AG04449 (cell line): ENCODE data around the gene C6orf118.

ENCODE experiments used
- CTCF ChIA-PET: fragments of 350-600 bp; formaldehyde crosslinking; extraction: SDS; loops from one replicate; lab custom pipeline; 2021; ENCODE audit warnings: antibody characterized with exemption; lab: Yijun Ruan, JAX
- POLR2A ChIA-PET: fragments of 400-600, 350-600 bp; formaldehyde crosslinking; extraction: SDS; loops from one replicate; lab custom pipeline; 2020; ENCODE audit warnings: antibody characterized with exemption, inconsistent platforms; lab: Yijun Ruan, JAX
- DNase-seq: peaks from one replicate; pipeline ENCODE4 v3.0.0-alpha.2; 2010; ENCODE audit warnings: low read depth, low spot score
- H3K4me3 ChIP-seq: 2 replicates; pipeline ENCODE4 v1.5.1; 2011; ENCODE audit warnings: low read depth, mild to moderate bottlenecking, control low read depth, low read length
- CTCF ChIP-seq: IDR thresholded peaks from one replicate; pipeline ENCODE4 v1.5.1; 2011; ENCODE audit warnings: mild to moderate bottlenecking, moderate library complexity, low read length, control low read depth, inconsistent platforms; ENCODE audit not compliant: insufficient read depth; ENCODE audit errors: missing control alignments

C6orf118 gene

DNA sequence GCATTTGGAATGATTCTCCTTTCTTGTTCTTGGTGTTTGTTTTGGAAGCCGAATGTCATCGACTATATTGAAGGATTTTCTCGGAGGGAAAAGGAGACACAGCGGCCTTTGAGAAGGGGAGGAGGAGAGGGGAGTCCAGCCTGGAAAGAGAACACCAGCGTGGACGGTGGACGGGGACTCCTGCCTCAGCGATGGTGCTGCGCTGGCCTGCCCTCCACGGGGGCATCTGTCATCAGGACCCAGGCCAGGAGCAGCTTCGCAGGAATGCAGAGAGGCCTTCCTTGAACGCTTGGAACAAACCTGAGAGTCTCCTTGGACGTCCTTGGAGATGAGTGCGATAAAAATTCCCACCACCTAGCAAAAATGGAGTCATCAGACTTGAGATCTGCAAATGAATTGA, 8.3 kb upstream of the C6orf118 start:
- ChIA-PET CTCF (no interaction called here), POLR2A (no interaction called here)
- TF ChIP-seq CTCF: no peak
- no peak overlapping the region for H3K4me3 ChIP-seq
- no peak for DNase-seq

DNA sequence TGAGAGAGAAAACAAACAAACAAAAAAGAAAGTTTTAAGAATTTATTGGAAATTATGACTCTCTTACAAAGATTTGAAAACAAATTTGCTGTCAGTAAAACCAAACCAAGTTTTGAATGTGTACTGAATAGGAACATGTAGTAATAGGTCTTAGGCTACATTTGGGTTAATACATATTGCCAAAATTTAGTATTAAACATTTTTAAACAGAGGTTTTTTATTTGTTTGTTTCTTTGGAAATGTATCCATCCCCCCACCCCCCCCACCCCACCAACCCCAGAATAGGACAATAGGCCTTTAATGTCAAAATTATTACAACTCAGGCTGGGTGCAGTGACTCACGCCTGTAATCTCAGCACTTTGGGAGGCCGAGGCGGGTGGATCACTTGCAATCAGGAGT, 2.5 kb downstream of the C6orf118 start:
- CTCF ChIA-PET: no interaction called here
- H3K4me3 ChIP-seq: no peak overlapping the region
- DNase-seq: no peak
- no peak for TF ChIP-seq CTCF
- POLR2A ChIA-PET: no interaction called here

DNA sequence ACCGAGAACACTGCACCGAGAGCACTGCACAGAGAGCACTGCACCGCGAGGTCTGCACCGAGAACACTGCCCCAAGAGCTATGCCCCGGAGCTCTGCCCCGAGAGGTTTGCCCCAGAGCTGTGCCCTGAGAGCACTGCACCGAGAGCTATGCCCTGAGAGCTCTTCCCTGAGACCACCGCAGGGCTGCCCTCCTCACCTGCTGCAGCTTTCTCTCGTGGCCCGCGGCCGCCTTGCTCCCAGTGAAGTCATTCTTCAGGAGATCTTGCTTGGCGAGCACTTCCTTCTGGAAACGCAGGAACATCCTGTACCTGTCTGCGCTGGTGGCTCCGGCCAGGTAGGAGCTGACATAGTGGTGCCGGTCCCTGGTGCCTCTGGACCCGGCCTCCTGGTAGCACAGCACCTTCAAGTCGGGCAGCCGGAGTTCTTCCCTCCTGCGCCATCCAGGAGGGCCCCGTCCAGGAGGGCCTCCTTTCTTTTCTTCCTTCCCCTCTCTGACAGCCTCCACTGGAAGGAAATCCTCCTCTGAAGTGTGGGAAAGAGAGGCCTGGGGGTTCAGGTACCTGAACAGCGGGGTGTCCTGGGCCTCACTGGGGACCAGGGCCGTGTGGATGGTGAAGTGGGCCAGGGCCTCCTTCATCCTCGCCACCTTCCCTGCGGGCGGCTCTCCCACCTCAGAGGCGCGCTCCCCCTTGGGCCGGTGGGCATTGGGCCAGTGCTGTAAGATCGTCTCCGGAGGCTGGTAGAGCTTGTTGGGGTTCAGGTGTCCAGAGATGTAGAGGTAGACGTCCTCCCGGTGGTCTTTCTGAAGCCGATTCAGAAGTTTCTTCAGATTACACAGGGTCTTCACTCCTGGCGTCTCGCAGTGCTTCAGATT, 7.8 kb downstream of the C6orf118 start:
- ChIA-PET POLR2A (no interaction called here), CTCF (no interaction called here)
- no peak overlapping the region for H3K4me3 ChIP-seq
- no peak for TF ChIP-seq CTCF
- DNase-seq: no peak

GRCh38 chr6:165300422-165300936, 8.9 kb downstream of the C6orf118 start:
- CTCF ChIA-PET: no interaction called here
- TF ChIP-seq CTCF: no peak
- H3K4me3 ChIP-seq: no peak overlapping the region
- POLR2A ChIA-PET: no interaction called here
- DNase-seq: no peak

DNA sequence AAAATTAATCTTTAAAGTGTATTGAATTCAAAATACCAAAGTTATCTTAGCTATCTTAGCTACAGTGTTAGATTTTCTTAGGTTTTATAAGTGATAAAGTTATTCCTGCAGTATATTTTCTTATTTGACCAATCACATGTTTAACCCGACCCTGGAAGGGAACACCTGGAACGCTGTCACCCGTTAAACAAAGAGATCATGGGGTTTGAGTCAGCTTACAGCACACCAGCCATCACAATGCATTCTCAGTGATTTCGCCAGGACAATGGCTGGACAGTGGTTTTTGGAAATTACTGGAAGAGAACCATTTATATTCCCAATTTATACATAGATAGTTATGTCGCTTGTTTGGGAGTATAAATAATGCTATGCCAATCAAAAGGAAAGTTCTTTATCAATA, 10.5 kb downstream of the C6orf118 start:
- no peak for TF ChIP-seq CTCF
- DNase-seq: no peak
- no peak overlapping the region for H3K4me3 ChIP-seq
- ChIA-PET CTCF (no interaction called here), POLR2A (no interaction called here)

GRCh38 chr6:165298402-165298801, 11.0 kb downstream of the C6orf118 start:
- TF ChIP-seq CTCF: no peak
- DNase-seq: no peak
- no peak overlapping the region for H3K4me3 ChIP-seq
- POLR2A ChIA-PET: no interaction called here
- CTCF ChIA-PET: no interaction called here
